ENCODE data around the gene DGKE. TPM values are rescaled to one million over a fixed set of nuclear protein-coding genes. Genes with fewer than 3 reads are reported as not detected.

The DGKE gene
- total and polyA plus RNA-seq, 2 of the 13 experiments (the other 11 are each of a cell fraction or from before 2014, with no cell fraction given): 3.2 to 5.3 TPM

DNA sequence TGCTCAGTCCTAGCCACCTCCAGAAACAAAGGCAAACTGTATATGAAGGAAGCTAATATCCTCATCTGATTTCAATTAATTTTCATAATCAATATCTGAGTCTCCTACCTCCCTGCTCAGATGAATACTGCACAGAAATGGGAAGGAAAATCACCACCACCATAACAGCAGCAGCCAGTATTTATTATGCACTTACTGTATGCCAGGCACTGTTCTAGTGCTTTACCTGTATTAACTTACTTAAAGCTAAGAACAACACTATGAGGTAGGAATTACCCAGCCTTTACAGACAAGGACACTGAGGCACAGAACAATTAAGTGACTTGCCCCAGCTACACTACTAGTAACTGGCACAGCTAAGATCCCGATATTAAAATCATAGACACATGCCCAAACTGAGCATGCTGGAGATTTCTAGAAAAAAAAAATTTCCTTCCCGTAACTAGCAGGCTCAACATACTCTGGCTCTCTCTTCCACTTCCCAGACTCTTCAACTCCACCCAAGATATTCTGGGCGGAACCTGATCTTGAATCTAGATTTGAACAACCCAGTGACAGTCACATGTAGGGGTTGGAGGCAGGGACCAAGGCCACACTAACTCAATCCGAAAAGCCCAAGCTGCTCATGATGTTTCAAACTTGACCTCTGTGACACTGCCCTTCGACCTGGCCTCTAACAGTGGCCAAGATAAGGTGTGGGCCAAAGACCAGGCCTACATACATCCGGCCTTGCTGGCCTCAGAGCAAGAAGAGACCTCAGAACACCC lies 76.0 kb downstream of the DGKE start:
- POLR2A ChIA-PET: interaction anchor here (1.7 kb wide), 1 partner anchor 8 kb away, joined by 4 read pairs; no protein-coding TSS in a partner anchor
- peaks cover 49% of the 10 kb centered on the region for H3K79me2 ChIP-seq (ENCODE audit: insufficient read depth, low read length)
- H3K9me3 ChIP-seq (ENCODE audit: low read length): no peaks in the 10 kb centered on the region
- H3K36me3 ChIP-seq (replicated peaks in 1 of 2; ENCODE audit: control insufficient read depth in 1 of 2, insufficient read depth in 2 of 2, low read length in 2 of 2): peaks cover 19 to 39% of the 10 kb centered on the region in 2 experiments
- peak overlapping the region in 1 of 3 experiments; percentile 50; a peak in 2 of 6 replicates for H3K4me3 ChIP-seq (replicated peaks in 1 of 3; ENCODE audit: insufficient read depth in 1 of 3, low read depth in 2 of 3, low read length in 3 of 3)
- ATAC-seq (peak; percentile 2), DNase-seq (ENCODE audit: low spot score) (peak; percentile 33), FAIRE-seq (peak; percentile 91)
- peaks cover 38% of the 10 kb centered on the region for H3K4me1 ChIP-seq (ENCODE audit: insufficient read depth, low read length)
- CTCF ChIA-PET (ENCODE audit: low intra/inter-chr PET ratio, low total read pairs): no interaction called here
- H2AFZ ChIP-seq (ENCODE audit: low read length): no peak overlapping the region
- peak overlapping the region; percentile 52 for H3K27ac ChIP-seq (ENCODE audit: extremely low read length, insufficient read depth, low read length)
- H3K27me3 ChIP-seq (ENCODE audit: control insufficient read depth in 1 of 2, insufficient read depth in 2 of 2, low read length in 2 of 2): no peaks in the 10 kb centered on the region; a peak in 1 of 5 replicates
- in situ Hi-C loops (cut with HindIII; ENCODE audit: extremely low pct_ligation_motif_present, low pct_unique_long_range_greater_than_20kb) (no loop called here), intact Hi-C loops (cut with micrococcal nuclease; ENCODE audit: unreplicated experiment) (no loop called here)
- H3K4me2 ChIP-seq (ENCODE audit: low read depth, low read length): peak overlapping the region; percentile 69
- peaks cover 19% of the 10 kb centered on the region for H4K20me1 ChIP-seq (ENCODE audit: insufficient read depth, low read length)
- WGBS (ENCODE audit: low lambda C conversion rate): 49% methylated on average over 6 of the region's 6 CpGs
- no TSS peak for BruUV-seq (replicated peaks)
- H3K9ac ChIP-seq (ENCODE audit: insufficient read depth, low read depth, low read length): 0 out of 2 replicates have a peak overlapping the region, but pooled peaks have one; percentile 7
- TF ChIP-seq SCMH1 (CRISPR knock-in tag; IDR thresholded peaks at IDR 0.05; ENCODE audit: borderline replicate concordance) (no peak), ARNT2 (CRISPR knock-in tag; IDR thresholded peaks at IDR 0.05; ENCODE audit: low read depth) (no peak), ZNF850 (CRISPR knock-in tag; conservative IDR thresholded peaks at IDR 0.05) (no peak), ZNF510 (CRISPR knock-in tag; IDR thresholded peaks at IDR 0.05; ENCODE audit: low read depth) (no peak), NAIF1 (CRISPR knock-in tag; IDR thresholded peaks at IDR 0.05; ENCODE audit: borderline replicate concordance) (no peak), ZNF274 (CRISPR knock-in tag; IDR thresholded peaks at IDR 0.05) (no peak; the same call in 1 of the 2 replicates), ATAD3A (CRISPR knock-in tag; IDR thresholded peaks at IDR 0.05) (no peak), TAF1 (CRISPR knock-in tag; IDR thresholded peaks at IDR 0.05) (no peak), KLF6 (CRISPR knock-in tag; IDR thresholded peaks at IDR 0.05) (no peak), ZNF101 (CRISPR knock-in tag; IDR thresholded peaks at IDR 0.05; ENCODE audit: borderline replicate concordance, low read depth) (no peak), ZBTB7B (CRISPR knock-in tag; IDR thresholded peaks at IDR 0.05) (0 out of 2 replicates have a peak, but pooled peaks have one; percentile 48), AHR (CRISPR knock-in tag; IDR thresholded peaks at IDR 0.05) (no peak), TBP (CRISPR knock-in tag; IDR thresholded peaks at IDR 0.05) (no peak)
- TF ChIP-seq, protein P1, sequence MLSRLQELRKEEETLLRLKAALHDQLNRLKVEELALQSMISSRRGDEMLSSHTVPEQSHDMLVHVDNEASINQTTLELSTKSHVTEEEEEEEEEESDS (CRISPR knock-in tag; IDR thresholded peaks at IDR 0.05; ENCODE audit: borderline replicate concordance): no peak
- TF ChIP-seq, protein P2, sequence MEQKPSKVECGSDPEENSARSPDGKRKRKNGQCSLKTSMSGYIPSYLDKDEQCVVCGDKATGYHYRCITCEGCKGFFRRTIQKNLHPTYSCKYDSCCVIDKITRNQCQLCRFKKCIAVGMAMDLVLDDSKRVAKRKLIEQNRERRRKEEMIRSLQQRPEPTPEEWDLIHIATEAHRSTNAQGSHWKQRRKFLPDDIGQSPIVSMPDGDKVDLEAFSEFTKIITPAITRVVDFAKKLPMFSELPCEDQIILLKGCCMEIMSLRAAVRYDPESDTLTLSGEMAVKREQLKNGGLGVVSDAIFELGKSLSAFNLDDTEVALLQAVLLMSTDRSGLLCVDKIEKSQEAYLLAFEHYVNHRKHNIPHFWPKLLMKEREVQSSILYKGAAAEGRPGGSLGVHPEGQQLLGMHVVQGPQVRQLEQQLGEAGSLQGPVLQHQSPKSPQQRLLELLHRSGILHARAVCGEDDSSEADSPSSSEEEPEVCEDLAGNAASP (CRISPR knock-in tag; IDR thresholded peaks at IDR 0.05; ENCODE audit: borderline replicate concordance): peak; percentile 95
- TF ChIP-seq, protein P3, sequence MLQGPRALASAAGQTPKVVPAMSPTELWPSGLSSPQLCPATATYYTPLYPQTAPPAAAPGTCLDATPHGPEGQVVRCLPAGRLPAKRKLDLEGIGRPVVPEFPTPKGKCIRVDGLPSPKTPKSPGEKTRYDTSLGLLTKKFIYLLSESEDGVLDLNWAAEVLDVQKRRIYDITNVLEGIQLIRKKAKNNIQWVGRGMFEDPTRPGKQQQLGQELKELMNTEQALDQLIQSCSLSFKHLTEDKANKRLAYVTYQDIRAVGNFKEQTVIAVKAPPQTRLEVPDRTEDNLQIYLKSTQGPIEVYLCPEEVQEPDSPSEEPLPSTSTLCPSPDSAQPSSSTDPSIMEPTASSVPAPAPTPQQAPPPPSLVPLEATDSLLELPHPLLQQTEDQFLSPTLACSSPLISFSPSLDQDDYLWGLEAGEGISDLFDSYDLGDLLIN (CRISPR knock-in tag; IDR thresholded peaks at IDR 0.05; ENCODE audit: borderline replicate concordance): no peak
- TF ChIP-seq, protein P4, sequence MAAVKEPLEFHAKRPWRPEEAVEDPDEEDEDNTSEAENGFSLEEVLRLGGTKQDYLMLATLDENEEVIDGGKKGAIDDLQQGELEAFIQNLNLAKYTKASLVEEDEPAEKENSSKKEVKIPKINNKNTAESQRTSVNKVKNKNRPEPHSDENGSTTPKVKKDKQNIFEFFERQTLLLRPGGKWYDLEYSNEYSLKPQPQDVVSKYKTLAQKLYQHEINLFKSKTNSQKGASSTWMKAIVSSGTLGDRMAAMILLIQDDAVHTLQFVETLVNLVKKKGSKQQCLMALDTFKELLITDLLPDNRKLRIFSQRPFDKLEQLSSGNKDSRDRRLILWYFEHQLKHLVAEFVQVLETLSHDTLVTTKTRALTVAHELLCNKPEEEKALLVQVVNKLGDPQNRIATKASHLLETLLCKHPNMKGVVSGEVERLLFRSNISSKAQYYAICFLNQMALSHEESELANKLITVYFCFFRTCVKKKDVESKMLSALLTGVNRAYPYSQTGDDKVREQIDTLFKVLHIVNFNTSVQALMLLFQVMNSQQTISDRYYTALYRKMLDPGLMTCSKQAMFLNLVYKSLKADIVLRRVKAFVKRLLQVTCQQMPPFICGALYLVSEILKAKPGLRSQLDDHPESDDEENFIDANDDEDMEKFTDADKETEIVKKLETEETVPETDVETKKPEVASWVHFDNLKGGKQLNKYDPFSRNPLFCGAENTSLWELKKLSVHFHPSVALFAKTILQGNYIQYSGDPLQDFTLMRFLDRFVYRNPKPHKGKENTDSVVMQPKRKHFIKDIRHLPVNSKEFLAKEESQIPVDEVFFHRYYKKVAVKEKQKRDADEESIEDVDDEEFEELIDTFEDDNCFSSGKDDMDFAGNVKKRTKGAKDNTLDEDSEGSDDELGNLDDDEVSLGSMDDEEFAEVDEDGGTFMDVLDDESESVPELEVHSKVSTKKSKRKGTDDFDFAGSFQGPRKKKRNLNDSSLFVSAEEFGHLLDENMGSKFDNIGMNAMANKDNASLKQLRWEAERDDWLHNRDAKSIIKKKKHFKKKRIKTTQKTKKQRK (IDR thresholded peaks at IDR 0.05; ENCODE audit: low read length): no peak

All from HepG2 (cell line).